Activated naive CD4-positive, alpha-beta T cell treated with anti-CD3 and anti-CD28 coated beads, Interleukin-2, amount 10 ng/mL, durations not matched to agents 7 days and 5 days (primary cell): ENCODE data around the gene NMNAT2.
"Not testable (repeated sequence)": the region's sequence is repeated elsewhere in the genome, so short reads cannot be mapped to it uniquely, and the experiment has no call there.

Experiments used
- CTCF ChIA-PET: fragments of 350-600 bp; sonication (Branson Sonifier 250); formaldehyde crosslinking; loops from one replicate; lab custom pipeline; 2021; ENCODE audit warnings: antibody characterized with exemption; lab: Charles Lee
- DNase-seq: peaks from one replicate; pipeline ENCODE4 v3.0.0-alpha.2; 2020
- H3K27ac Mint-ChIP-seq: one replicate; pipeline ENCODE4 v1.8.0; 2021; ENCODE audit warnings: mild to moderate bottlenecking, moderate library complexity, mixed read lengths
- H3K27me3 Mint-ChIP-seq: one replicate; pipeline ENCODE4 v1.8.0; 2021; ENCODE audit warnings: mild to moderate bottlenecking, mixed read lengths
- H3K36me3 Mint-ChIP-seq: one replicate; pipeline ENCODE4 v1.8.0; 2021; ENCODE audit warnings: mixed read lengths
- H3K4me1 Mint-ChIP-seq: one replicate; pipeline ENCODE4 v1.8.0; 2021; ENCODE audit warnings: mixed read lengths
- H3K4me3 Mint-ChIP-seq: one replicate; pipeline ENCODE4 v1.8.0; 2021; ENCODE audit warnings: mild to moderate bottlenecking, moderate library complexity, mixed read lengths
- H3K9me3 Mint-ChIP-seq: one replicate; pipeline ENCODE4 v1.8.0; 2021; ENCODE audit warnings: mixed read lengths

The NMNAT2 gene

GRCh38 chr1:183248989-183249691, 169.0 kb downstream of the NMNAT2 start:
- DNase-seq, result no peak
- Mint-ChIP-seq H3K9me3 (no peaks in the 10 kb centered on the region), H3K36me3 (no peaks in the 10 kb centered on the region), H3K4me1 (no peaks in the 10 kb centered on the region), H3K27me3 (peaks cover 16% of the 10 kb centered on the region), H3K27ac (no peak overlapping the region), H3K4me3 (no peak overlapping the region)
- CTCF ChIA-PET, result no interaction called here

- no peak for DNase-seq
- H3K4me1 Mint-ChIP-seq, result no peaks in the 10 kb centered on the region
- H3K27me3 Mint-ChIP-seq, result peaks cover 25% of the 10 kb centered on the region
- no peak overlapping the region for H3K27ac Mint-ChIP-seq
- H3K36me3 Mint-ChIP-seq, result no peaks in the 10 kb centered on the region
- H3K9me3 Mint-ChIP-seq, result no peaks in the 10 kb centered on the region
- H3K4me3 Mint-ChIP-seq, result no peak overlapping the region
- CTCF ChIA-PET, result interaction anchor here (0.7 kb wide), 1 partner anchor 70 kb away, joined by 3 read pairs; no protein-coding TSS in a partner anchor
These were observed 170.2 kb downstream of the NMNAT2 start for GRCh38 chr1:183247931-183248330.

- DNase-seq, result no peak
- no peaks in the 10 kb centered on the region for H3K36me3 Mint-ChIP-seq
These were observed 170.7 kb downstream of the NMNAT2 start for GRCh38 chr1:183247484-183247883.

GRCh38 chr1:183247066-183247465, 171.1 kb downstream of the NMNAT2 start:
- DNase-seq, result no peak
- Mint-ChIP-seq H3K4me3 (no peak overlapping the region), H3K36me3 (no peaks in the 10 kb centered on the region), H3K9me3 (no peaks in the 10 kb centered on the region), H3K4me1 (no peaks in the 10 kb centered on the region), H3K27me3 (peaks cover 30% of the 10 kb centered on the region), H3K27ac (no peak overlapping the region)
- CTCF ChIA-PET, result interaction anchor here (0.7 kb wide), 1 partner anchor 69 kb away, joined by 3 read pairs; no protein-coding TSS in a partner anchor

More at GRCh38 chr1:183247484-183247883, 170.7 kb downstream of the NMNAT2 start:
- H3K4me3 Mint-ChIP-seq, result no peak overlapping the region
- H3K9me3 Mint-ChIP-seq, result no peaks in the 10 kb centered on the region
- no peak overlapping the region for H3K27ac Mint-ChIP-seq
- peaks cover 30% of the 10 kb centered on the region for H3K27me3 Mint-ChIP-seq
- CTCF ChIA-PET, result interaction anchor here (0.7 kb wide), 1 partner anchor 70 kb away, joined by 3 read pairs; no protein-coding TSS in a partner anchor
- no peaks in the 10 kb centered on the region for H3K4me1 Mint-ChIP-seq

GRCh38 chr1:183246436-183246835, 171.7 kb downstream of the NMNAT2 start:
- peaks cover 30% of the 10 kb centered on the region for H3K27me3 Mint-ChIP-seq
- H3K36me3 Mint-ChIP-seq, result no peaks in the 10 kb centered on the region
- no peak overlapping the region for H3K4me3 Mint-ChIP-seq
- H3K9me3 Mint-ChIP-seq, result no peaks in the 10 kb centered on the region
- CTCF ChIA-PET, result no interaction called here
- no peak overlapping the region for H3K27ac Mint-ChIP-seq
- no peak for DNase-seq
- no peaks in the 10 kb centered on the region for H3K4me1 Mint-ChIP-seq

- Mint-ChIP-seq H3K9me3 (no peaks in the 10 kb centered on the region), H3K27ac (no peak overlapping the region), H3K36me3 (no peaks in the 10 kb centered on the region), H3K27me3 (peaks cover 30% of the 10 kb centered on the region), H3K4me3 (no peak overlapping the region), H3K4me1 (no peaks in the 10 kb centered on the region)
- CTCF ChIA-PET, result no interaction called here
- no peak for DNase-seq
These were observed 172.8 kb downstream of the NMNAT2 start for GRCh38 chr1:183245357-183245756.

GRCh38 chr1:183244466-183244865, 173.7 kb downstream of the NMNAT2 start:
- Mint-ChIP-seq H3K9me3 (no peaks in the 10 kb centered on the region), H3K4me1 (no peaks in the 10 kb centered on the region), H3K27me3 (peaks cover 30% of the 10 kb centered on the region), H3K27ac (no peak overlapping the region), H3K4me3 (no peak overlapping the region), H3K36me3 (no peaks in the 10 kb centered on the region)
- no peak for DNase-seq
- CTCF ChIA-PET, result no interaction called here

GRCh38 chr1:183243161-183244050, 174.8 kb downstream of the NMNAT2 start:
- CTCF ChIA-PET, result no interaction called here
- H3K36me3 Mint-ChIP-seq, result no peaks in the 10 kb centered on the region
- DNase-seq, result no peak

GRCh38 chr1:183242556-183242955, 175.6 kb downstream of the NMNAT2 start:
- DNase-seq, result no peak
- Mint-ChIP-seq H3K27ac (no peak overlapping the region), H3K4me1 (no peaks in the 10 kb centered on the region), H3K27me3 (peaks cover 32% of the 10 kb centered on the region), H3K9me3 (no peaks in the 10 kb centered on the region), H3K36me3 (no peaks in the 10 kb centered on the region), H3K4me3 (no peak overlapping the region)
- CTCF ChIA-PET, result no interaction called here

More at GRCh38 chr1:183243161-183244050, 174.8 kb downstream of the NMNAT2 start:
- H3K27me3 Mint-ChIP-seq, result peaks cover 30% of the 10 kb centered on the region
- no peaks in the 10 kb centered on the region for H3K4me1 Mint-ChIP-seq
- no peak overlapping the region for H3K4me3 Mint-ChIP-seq
- H3K9me3 Mint-ChIP-seq, result no peaks in the 10 kb centered on the region
- H3K27ac Mint-ChIP-seq, result no peak overlapping the region

- CTCF ChIA-PET, result no interaction called here
- Mint-ChIP-seq H3K4me1 (no peaks in the 10 kb centered on the region), H3K4me3 (no peak overlapping the region), H3K27ac (no peak overlapping the region), H3K9me3 (no peaks in the 10 kb centered on the region), H3K36me3 (no peaks in the 10 kb centered on the region), H3K27me3 (peaks cover 31% of the 10 kb centered on the region)
- no peak for DNase-seq
These were observed 176.7 kb downstream of the NMNAT2 start for GRCh38 chr1:183241471-183241870.

- H3K27me3 Mint-ChIP-seq, result peaks cover 33% of the 10 kb centered on the region
- not testable (repeated sequence) for DNase-seq, H3K9me3 Mint-ChIP-seq, H3K4me1 Mint-ChIP-seq, H3K36me3 Mint-ChIP-seq, H3K27ac Mint-ChIP-seq, H3K4me3 Mint-ChIP-seq
- CTCF ChIA-PET, result interaction anchor here (3.9 kb wide), 1 partner anchor 13 kb away, joined by 10 read pairs; no protein-coding TSS in a partner anchor
These were observed 177.3 kb downstream of the NMNAT2 start for GRCh38 chr1:183240853-183241252.

GRCh38 chr1:183240526-183240825, 177.7 kb downstream of the NMNAT2 start:
- no peaks in the 10 kb centered on the region for H3K36me3 Mint-ChIP-seq
- H3K27me3 Mint-ChIP-seq, result peaks cover 33% of the 10 kb centered on the region
- CTCF ChIA-PET, result interaction anchor here (3.9 kb wide), 1 partner anchor 12 kb away, joined by 10 read pairs; no protein-coding TSS in a partner anchor
- DNase-seq, result no peak
- no peak overlapping the region for H3K4me3 Mint-ChIP-seq
- H3K9me3 Mint-ChIP-seq, result no peaks in the 10 kb centered on the region
- no peaks in the 10 kb centered on the region for H3K4me1 Mint-ChIP-seq
- no peak overlapping the region for H3K27ac Mint-ChIP-seq

GRCh38 chr1:183239793-183240525, 178.2 kb downstream of the NMNAT2 start:
- Mint-ChIP-seq H3K36me3 (no peaks in the 10 kb centered on the region), H3K4me3 (no peak overlapping the region), H3K9me3 (no peaks in the 10 kb centered on the region), H3K4me1 (no peaks in the 10 kb centered on the region), H3K27me3 (peaks cover 33% of the 10 kb centered on the region), H3K27ac (no peak overlapping the region)
- DNase-seq, result no peak
- CTCF ChIA-PET, result interaction anchor here (3.9 kb wide), 1 partner anchor 12 kb away, joined by 10 read pairs; no protein-coding TSS in a partner anchor

- no peak overlapping the region for H3K4me3 Mint-ChIP-seq
- CTCF ChIA-PET, result interaction anchor here (0.6 to 3.9 kb wide), 2 partner anchors 11 to 17 kb away, joined by 3 to 10 read pairs; no protein-coding TSS in a partner anchor
- no peaks in the 10 kb centered on the region for H3K9me3 Mint-ChIP-seq
- peaks cover 33% of the 10 kb centered on the region for H3K27me3 Mint-ChIP-seq
- no peak overlapping the region for H3K27ac Mint-ChIP-seq
- no peaks in the 10 kb centered on the region for H3K36me3 Mint-ChIP-seq
- no peaks in the 10 kb centered on the region for H3K4me1 Mint-ChIP-seq
- DNase-seq, result no peak
These were observed 178.9 kb downstream of the NMNAT2 start for GRCh38 chr1:183239220-183239742.
